ENCODE data around the gene SLC9A6. TPM values are rescaled to one million over a fixed set of nuclear protein-coding genes. Genes with fewer than 3 reads are reported as not detected.

Gene SLC9A6
- total and polyA plus RNA-seq, 2 donors (not counting 3 experiments of a cell fraction or from before 2014, with no cell fraction given), result 8.1 to 15.5 TPM

DNA sequence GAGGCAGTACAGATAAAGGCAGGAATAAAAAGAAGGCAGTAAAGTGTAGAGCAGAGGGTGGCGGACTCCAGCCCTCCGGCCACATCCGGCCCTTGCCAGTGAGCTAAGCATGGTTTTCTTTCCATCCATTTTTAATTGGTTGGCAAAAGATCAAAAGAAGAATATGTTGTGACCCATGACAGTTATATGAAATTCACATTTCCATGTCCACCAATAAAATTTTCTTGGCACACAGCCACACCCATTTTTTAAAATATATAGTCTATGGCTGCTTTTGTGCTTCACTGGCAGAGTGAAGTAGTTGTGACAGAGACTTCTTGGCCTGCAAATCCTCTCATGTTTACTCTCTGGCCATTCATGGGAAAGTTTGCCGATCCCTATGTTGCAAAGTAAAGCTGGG is 29.8 kb downstream of the SLC9A6 start:
- H2AFZ ChIP-seq (ENCODE audit: low read depth, low read length), result no peak overlapping the region
- peaks cover 2% of the 10 kb centered on the region for H3K4me1 ChIP-seq (ENCODE audit: control insufficient read depth, extremely low read depth, insufficient read depth, low read length)
- CTCF ChIA-PET, result interaction anchor here (2.8 kb wide), 1 partner anchor 13 kb away, joined by 13 read pairs; no protein-coding TSS in a partner anchor
- no peaks in the 10 kb centered on the region for H3K9me3 ChIP-seq (replicated peaks; ENCODE audit: control insufficient read depth, insufficient read depth, low read length)
- no peak overlapping the region for H3K4me2 ChIP-seq (ENCODE audit: insufficient read depth, low read length)
- FAIRE-seq (no peak), DNase-seq (ENCODE audit: low read depth, low spot score) (no peak)
- dilution Hi-C loops (cut with MboI; ENCODE audit: extremely low pct_ligation_motif_present, low sequenced_read_pairs), result no loop called here
- H4K20me1 ChIP-seq (replicated peaks; ENCODE audit: control insufficient read depth, extremely low read depth, insufficient read depth, low read length), result no peaks in the 10 kb centered on the region
- no peaks in the 10 kb centered on the region for H3K36me3 ChIP-seq (ENCODE audit: control insufficient read depth in 2 of 2, extremely low read depth in 1 of 2, insufficient read depth in 2 of 2, low read length in 2 of 2)
- no peaks in the 10 kb centered on the region for H3K9me1 ChIP-seq (replicated peaks; ENCODE audit: control insufficient read depth, extremely low read depth, insufficient read depth, low read length)
- no peak overlapping the region for H3K27ac ChIP-seq (ENCODE audit: insufficient read depth, low read depth, low read length)
- TF ChIP-seq POLR2A (IDR thresholded peaks at IDR 0.05; ENCODE audit: low read depth, low read length), result no peak
- no peak for TF ChIP-seq FOS (IDR thresholded peaks at IDR 0.05; ENCODE audit: borderline replicate concordance, insufficient read depth, low read length)
- TF ChIP-seq EZH2 (IDR thresholded peaks at IDR 0.05; ENCODE audit: borderline replicate concordance, low read depth, low read length, severe bottlenecking), result no peak
- TF ChIP-seq MYC (IDR thresholded peaks at IDR 0.05; ENCODE audit: low read depth, low read length), result no peak
- TF ChIP-seq POLR2AphosphoS5 (IDR thresholded peaks at IDR 0.05; ENCODE audit: insufficient read depth, low read depth, low read length), result no peak
- TF ChIP-seq, protein P1, sequence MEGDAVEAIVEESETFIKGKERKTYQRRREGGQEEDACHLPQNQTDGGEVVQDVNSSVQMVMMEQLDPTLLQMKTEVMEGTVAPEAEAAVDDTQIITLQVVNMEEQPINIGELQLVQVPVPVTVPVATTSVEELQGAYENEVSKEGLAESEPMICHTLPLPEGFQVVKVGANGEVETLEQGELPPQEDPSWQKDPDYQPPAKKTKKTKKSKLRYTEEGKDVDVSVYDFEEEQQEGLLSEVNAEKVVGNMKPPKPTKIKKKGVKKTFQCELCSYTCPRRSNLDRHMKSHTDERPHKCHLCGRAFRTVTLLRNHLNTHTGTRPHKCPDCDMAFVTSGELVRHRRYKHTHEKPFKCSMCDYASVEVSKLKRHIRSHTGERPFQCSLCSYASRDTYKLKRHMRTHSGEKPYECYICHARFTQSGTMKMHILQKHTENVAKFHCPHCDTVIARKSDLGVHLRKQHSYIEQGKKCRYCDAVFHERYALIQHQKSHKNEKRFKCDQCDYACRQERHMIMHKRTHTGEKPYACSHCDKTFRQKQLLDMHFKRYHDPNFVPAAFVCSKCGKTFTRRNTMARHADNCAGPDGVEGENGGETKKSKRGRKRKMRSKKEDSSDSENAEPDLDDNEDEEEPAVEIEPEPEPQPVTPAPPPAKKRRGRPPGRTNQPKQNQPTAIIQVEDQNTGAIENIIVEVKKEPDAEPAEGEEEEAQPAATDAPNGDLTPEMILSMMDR (IDR thresholded peaks at IDR 0.05; ENCODE audit: extremely low read depth in 1 of 2, insufficient read depth in 1 of 2, low read depth in 1 of 2, low read length in 2 of 2), result no peak
- TF ChIP-seq, protein P2, sequence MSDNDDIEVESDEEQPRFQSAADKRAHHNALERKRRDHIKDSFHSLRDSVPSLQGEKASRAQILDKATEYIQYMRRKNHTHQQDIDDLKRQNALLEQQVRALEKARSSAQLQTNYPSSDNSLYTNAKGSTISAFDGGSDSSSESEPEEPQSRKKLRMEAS (IDR thresholded peaks at IDR 0.05; ENCODE audit: insufficient read depth, insufficient read length), result no peak
- no peak for TF ChIP-seq JUN (IDR thresholded peaks at IDR 0.05; ENCODE audit: borderline replicate concordance, insufficient read depth, insufficient read length, low read depth)
- TF ChIP-seq GATA2 (IDR thresholded peaks at IDR 0.05; ENCODE audit: insufficient read depth, insufficient read length, low read depth, low read length), result no peak
- intact Hi-C loops (cut with micrococcal nuclease), result no loop called here
- H3K4me3 ChIP-seq (replicated peaks in 1 of 3; ENCODE audit: insufficient read depth in 1 of 3, low read depth in 1 of 3, low read length in 3 of 3), result no peak overlapping the region
- POLR2A ChIA-PET, result no interaction called here
- no peaks in the 10 kb centered on the region for H3K27me3 ChIP-seq (ENCODE audit: control insufficient read depth in 2 of 2, insufficient read depth in 2 of 2, low read length in 2 of 2)
- no peaks in the 10 kb centered on the region for H3K79me2 ChIP-seq (ENCODE audit: control insufficient read depth, insufficient read depth, low read length)
- H3K9ac ChIP-seq (replicated peaks; ENCODE audit: extremely low read depth, insufficient read depth, low read length), result no peak overlapping the region
- BruUV-seq (replicated peaks), result no TSS peak

Measured in endothelial cell of umbilical vein (primary cell).